HepG2 (cell line): ENCODE results near the gene POGLUT3. TPM values are rescaled to one million over a fixed set of nuclear protein-coding genes. Genes with fewer than 3 reads are reported as not detected.

Source experiments
- CEBPB ChIP-seq: IDR thresholded peaks from 2 replicates; pipeline ENCODE4 v1.6.1; 2011; ENCODE audit warnings: low read depth, low read length, improper control_type of control experiment, borderline replicate concordance
- FOSL1 ChIP-seq: sonication (generic); formaldehyde crosslinking; IDR thresholded peaks from 2 replicates; pipeline ENCODE4 v1.9.0; 2021; ENCODE audit warnings: missing genetic modification reagents, borderline replicate concordance
- HNF1A ChIP-seq, 2 experiments: sonication (generic) in 1 of 2; formaldehyde crosslinking in 1 of 2; IDR thresholded peaks; 2 replicates each; pipeline versions ENCODE4 v1.4.0 to v1.6.1; 2016 to 2020; ENCODE audit warnings: borderline replicate concordance in 1 of 2, low read depth in 1 of 2, mild to moderate bottlenecking in 1 of 2, missing genetic modification reagents in 1 of 2
- KDM6A ChIP-seq: IDR thresholded peaks from 2 replicates; pipeline ENCODE4 v1.6.1; 2016; ENCODE audit warnings: low read depth
- NFE2L2 ChIP-seq: fragments of 150-350 bp; IDR thresholded peaks from 2 replicates; pipeline ENCODE4 v1.6.1; 2014; ENCODE audit warnings: low read length
- NFRKB ChIP-seq: fragments of 450-650 bp; IDR thresholded peaks from 2 replicates; pipeline ENCODE4 v1.6.1; 2017
- REPIN1 ChIP-seq: sonication (generic); formaldehyde crosslinking; IDR thresholded peaks from 2 replicates; pipeline ENCODE4 v1.8.0; 2022; ENCODE audit warnings: missing genetic modification reagents, low read depth, mild to moderate bottlenecking, borderline replicate concordance
- RERE ChIP-seq: IDR thresholded peaks from 2 replicates; pipeline ENCODE4 v1.6.1; 2016; ENCODE audit warnings: low read depth, missing genetic modification reagents, missing compliant biosample characterization
- SKIL ChIP-seq: sonication (generic); formaldehyde crosslinking; IDR thresholded peaks from 2 replicates; pipeline ENCODE4 v1.8.0; 2022; ENCODE audit warnings: missing genetic modification reagents, mild to moderate bottlenecking, moderate library complexity, borderline replicate concordance
- SRSF9 ChIP-seq: fragments of 200-400 bp; formaldehyde crosslinking; IDR thresholded peaks from 2 replicates; pipeline ENCODE4 v1.6.1; 2018; ENCODE audit warnings: borderline replicate concordance, mild to moderate bottlenecking, low read depth, low read length; ENCODE audit not compliant: insufficient read depth, poor library complexity, severe bottlenecking
- STAG1 ChIP-seq: sonication (generic); formaldehyde crosslinking; IDR thresholded peaks from 2 replicates; pipeline ENCODE4 v1.4.0; 2020; ENCODE audit warnings: missing genetic modification reagents
- ZNF12 ChIP-seq: sonication (generic); formaldehyde crosslinking; IDR thresholded peaks from 2 replicates; pipeline ENCODE4 v1.5.0; 2020; ENCODE audit warnings: missing genetic modification reagents
- ZNF207 ChIP-seq: fragments of 450-650 bp; IDR thresholded peaks from 2 replicates; pipeline ENCODE4 v1.6.1; 2016; ENCODE audit warnings: antibody characterized with exemption, borderline replicate concordance
- ZNF496 ChIP-seq: sonication (generic); formaldehyde crosslinking; IDR thresholded peaks from 2 replicates; pipeline ENCODE4 v1.8.1; 2023; ENCODE audit warnings: mild to moderate bottlenecking, moderate library complexity, missing genetic modification reagents; ENCODE audit not compliant: insufficient replicate concordance
- ZNF556 ChIP-seq: sonication (generic); formaldehyde crosslinking; IDR thresholded peaks from 2 replicates; pipeline ENCODE4 v1.4.0; 2020; ENCODE audit warnings: mild to moderate bottlenecking, missing genetic modification reagents, borderline replicate concordance
- ZNF7 ChIP-seq: IDR thresholded peaks from 2 replicates; pipeline ENCODE4 v1.6.1; 2016; ENCODE audit warnings: missing biosample characterization, missing genetic modification reagents
- ZNF790 ChIP-seq: sonication (generic); formaldehyde crosslinking; IDR thresholded peaks from 2 replicates; pipeline ENCODE4 v1.8.0; 2022; ENCODE audit warnings: missing genetic modification reagents, mild to moderate bottlenecking, borderline replicate concordance
- polyA plus RNA-seq, 8 experiments: library from polyadenylated mRNA; depleted of rRNA in 3 of 8; stranded (reverse) in 7 of 8; unstranded in 1 of 8; fragments of >200 nt; fragmentation: Illumina TruSeq in 4 of 8; extraction: Trizol in 4 of 8; gene quantifications; 2 replicates each; pipeline versions ENCODE4 v1.2.1 to v1.2.3, GENCODE V29; 2011 to 2016; ENCODE audit warnings: low read depth in 4 of 8, missing spikeins in 1 of 8, mixed read lengths in 1 of 8; ENCODE audit not compliant: insufficient read depth in 1 of 8
- total RNA-seq, 5 experiments: library from RNA; depleted of rRNA; stranded (reverse); fragments of >200 nt; fragmentation: Illumina TruSeq; extraction: Trizol; gene quantifications; 2 replicates each; pipeline ENCODE4 v1.2.3, GENCODE V29; 2016; ENCODE audit warnings: low read depth in 1 of 5

The POGLUT3 gene
- total and polyA plus RNA-seq, 2 of the 13 experiments (the other 11 are each of a cell fraction or from before 2014, with no cell fraction given), result 14.3 to 22.0 TPM

GRCh38 chr11:108498046-108498815 is at the start of gene POGLUT3 (continued):
- TF ChIP-seq ZNF790 (peak; percentile 83; the same call in 1 of the 2 replicates), HNF1A (IDR thresholded peaks at IDR 0.05; ENCODE audit: low read depth) (no peak), HNF1A (CRISPR knock-in tag; IDR thresholded peaks at IDR 0.05; ENCODE audit: borderline replicate concordance) (no peak), SKIL (CRISPR knock-in tag) (no peak), REPIN1 (CRISPR knock-in tag) (no peak), CEBPB (no peak), ZNF556 (CRISPR knock-in tag) (no peak), KDM6A (CRISPR knock-in tag) (no peak), ZNF496 (CRISPR knock-in tag) (no peak), SRSF9 (no peak), STAG1 (CRISPR knock-in tag) (no peak), FOSL1 (no peak), NFE2L2 (no peak), ZNF12 (CRISPR knock-in tag) (peak; percentile 24; the same call in 1 of the 2 replicates), RERE (0 out of 2 replicates have a peak, but pooled peaks have one; percentile 28), NFRKB (no peak), ZNF207 (no peak), ZNF7 (CRISPR knock-in tag) (no peak)
